GM12878 (cell line): Measurements from ENCODE around the gene ISG15.

Experiments
- ASH2L ChIP-seq: fragments of 300-600, 200-600 bp; sonication (generic); IDR thresholded peaks from 2 replicates; pipeline ENCODE4 v1.6.1; 2017; ENCODE audit warnings: low read depth, mild to moderate bottlenecking, borderline replicate concordance
- CBFB ChIP-seq: IDR thresholded peaks from 2 replicates; pipeline ENCODE4 v1.6.1; 2016; ENCODE audit warnings: antibody characterized with exemption, low read depth
- CHD2 ChIP-seq: IDR thresholded peaks from 2 replicates; pipeline ENCODE4 v1.6.1; 2011; ENCODE audit warnings: low read depth, low read length, improper control_type of control experiment, borderline replicate concordance
- EZH2 ChIP-seq: IDR thresholded peaks from 2 replicates; pipeline ENCODE4 v1.6.1; 2012; ENCODE audit warnings: low read depth, mild to moderate bottlenecking, control low read depth, inconsistent platforms, low read length, borderline replicate concordance; ENCODE audit not compliant: control insufficient read depth
- JUNB ChIP-seq: IDR thresholded peaks from 2 replicates; pipeline ENCODE4 v1.6.1; 2016; ENCODE audit warnings: antibody characterized with exemption, mild to moderate bottlenecking
- NFXL1 ChIP-seq: fragments of 450-650 bp; IDR thresholded peaks from 2 replicates; pipeline ENCODE4 v1.6.1; 2017; ENCODE audit warnings: antibody characterized with exemption, mild to moderate bottlenecking, borderline replicate concordance
- NFYA ChIP-seq: IDR thresholded peaks from 2 replicates; pipeline ENCODE4 v1.6.1; 2011; ENCODE audit warnings: low read depth, mild to moderate bottlenecking, low read length, improper control_type of control experiment, borderline replicate concordance
- POLR2A ChIP-seq: IDR thresholded peaks from 2 replicates; pipeline ENCODE4 v1.6.1; 2011; ENCODE audit warnings: low read depth, mild to moderate bottlenecking, low read length
- POLR2AphosphoS2 ChIP-seq: IDR thresholded peaks from 2 replicates; pipeline ENCODE4 v1.6.1; 2011; ENCODE audit warnings: low read depth, mild to moderate bottlenecking, low read length, improper control_type of control experiment, moderate library complexity
- ZNF274 ChIP-seq: IDR thresholded peaks from one replicate; pipeline ENCODE4 v1.8.0; 2011; ENCODE audit not compliant: insufficient read length, insufficient read depth
- TF ChIP-seq, protein P1 (sequence below), 3 experiments: IDR thresholded peaks in 2 of 3; conservative IDR thresholded peaks in 1 of 3; 2 replicates each; pipeline ENCODE4 v1.5.1; 2011; ENCODE audit warnings: low read depth in 3 of 3, low read length in 3 of 3, mild to moderate bottlenecking in 3 of 3, control low read depth in 2 of 3, moderate library complexity in 2 of 3, inconsistent platforms in 1 of 3, mixed read lengths in 1 of 3; ENCODE audit not compliant: control insufficient read depth in 2 of 3, insufficient read depth in 1 of 3; ENCODE audit errors: extremely low read depth in 1 of 3
- TF ChIP-seq, protein P2 (sequence below): IDR thresholded peaks from 2 replicates; pipeline ENCODE4 v1.6.1; 2011; ENCODE audit warnings: borderline replicate concordance, low read depth, mild to moderate bottlenecking, moderate library complexity, low read length; ENCODE audit not compliant: insufficient read depth, poor library complexity, severe bottlenecking

DNA sequence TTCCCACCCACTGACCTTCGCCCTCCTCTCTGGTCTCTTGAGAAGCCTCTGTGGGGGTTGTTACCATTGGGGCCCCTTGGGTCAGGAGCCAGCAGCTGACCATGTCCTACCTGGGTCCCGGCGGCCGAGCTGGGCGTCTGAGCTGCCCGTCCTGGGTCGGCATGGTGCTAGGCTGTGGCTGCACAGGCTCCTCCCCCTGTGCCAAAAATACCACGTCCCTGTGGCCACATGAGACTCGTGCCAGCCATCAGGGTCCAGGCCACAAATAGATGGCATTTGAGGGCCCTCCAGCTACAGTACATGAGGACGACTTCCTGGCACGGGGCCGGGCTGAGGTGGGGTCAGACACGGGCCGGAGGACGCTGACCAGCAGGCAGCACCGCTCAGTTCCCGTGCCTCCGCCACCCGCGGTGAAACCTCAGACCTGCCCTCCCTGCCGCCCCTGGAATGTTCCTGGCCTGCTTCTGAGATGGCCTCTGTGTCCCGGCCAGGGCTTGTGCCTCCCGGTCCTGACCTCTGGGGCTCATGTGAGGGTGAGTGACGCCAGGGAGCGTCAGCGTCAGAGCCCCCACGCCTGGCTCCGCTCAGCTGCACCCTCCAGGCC, 31.2 kb upstream of the ISG15 start, which contains the start of gene PERM1:
- TF ChIP-seq CBFB = no peak
- TF ChIP-seq, protein P1, sequence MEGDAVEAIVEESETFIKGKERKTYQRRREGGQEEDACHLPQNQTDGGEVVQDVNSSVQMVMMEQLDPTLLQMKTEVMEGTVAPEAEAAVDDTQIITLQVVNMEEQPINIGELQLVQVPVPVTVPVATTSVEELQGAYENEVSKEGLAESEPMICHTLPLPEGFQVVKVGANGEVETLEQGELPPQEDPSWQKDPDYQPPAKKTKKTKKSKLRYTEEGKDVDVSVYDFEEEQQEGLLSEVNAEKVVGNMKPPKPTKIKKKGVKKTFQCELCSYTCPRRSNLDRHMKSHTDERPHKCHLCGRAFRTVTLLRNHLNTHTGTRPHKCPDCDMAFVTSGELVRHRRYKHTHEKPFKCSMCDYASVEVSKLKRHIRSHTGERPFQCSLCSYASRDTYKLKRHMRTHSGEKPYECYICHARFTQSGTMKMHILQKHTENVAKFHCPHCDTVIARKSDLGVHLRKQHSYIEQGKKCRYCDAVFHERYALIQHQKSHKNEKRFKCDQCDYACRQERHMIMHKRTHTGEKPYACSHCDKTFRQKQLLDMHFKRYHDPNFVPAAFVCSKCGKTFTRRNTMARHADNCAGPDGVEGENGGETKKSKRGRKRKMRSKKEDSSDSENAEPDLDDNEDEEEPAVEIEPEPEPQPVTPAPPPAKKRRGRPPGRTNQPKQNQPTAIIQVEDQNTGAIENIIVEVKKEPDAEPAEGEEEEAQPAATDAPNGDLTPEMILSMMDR (IDR thresholded peaks at IDR 0.05 in 2 of 3, conservative IDR thresholded peaks at IDR 0.05 in 1 of 3; ENCODE audit: control insufficient read depth in 2 of 3, extremely low read depth in 1 of 3, insufficient read depth in 1 of 3, low read depth in 3 of 3, low read length in 3 of 3) = no peak
- no peak for TF ChIP-seq POLR2A
- no peak for TF ChIP-seq ZNF274
- TF ChIP-seq POLR2AphosphoS2 = no peak
- TF ChIP-seq, protein P2, sequence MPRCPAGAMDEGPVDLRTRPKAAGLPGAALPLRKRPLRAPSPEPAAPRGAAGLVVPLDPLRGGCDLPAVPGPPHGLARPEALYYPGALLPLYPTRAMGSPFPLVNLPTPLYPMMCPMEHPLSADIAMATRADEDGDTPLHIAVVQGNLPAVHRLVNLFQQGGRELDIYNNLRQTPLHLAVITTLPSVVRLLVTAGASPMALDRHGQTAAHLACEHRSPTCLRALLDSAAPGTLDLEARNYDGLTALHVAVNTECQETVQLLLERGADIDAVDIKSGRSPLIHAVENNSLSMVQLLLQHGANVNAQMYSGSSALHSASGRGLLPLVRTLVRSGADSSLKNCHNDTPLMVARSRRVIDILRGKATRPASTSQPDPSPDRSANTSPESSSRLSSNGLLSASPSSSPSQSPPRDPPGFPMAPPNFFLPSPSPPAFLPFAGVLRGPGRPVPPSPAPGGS = no peak
- no peak for TF ChIP-seq NFXL1
- TF ChIP-seq ASH2L = no peak
- TF ChIP-seq NFYA = no peak
- TF ChIP-seq CHD2 = no peak
- no peak for TF ChIP-seq EZH2
- no peak for TF ChIP-seq JUNB
